Calu3 (cell line): ENCODE results near the gene CREBBP. TPM values are rescaled to one million over a fixed set of nuclear protein-coding genes. Genes with fewer than 3 reads are reported as not detected.

ENCODE experiments used
- BruUV-seq: library from RNA; stranded (reverse); fragments of 400-500 nt; replicated peaks from 2 replicates; lab custom pipeline; 2021; lab: Mats Ljungman, UMichigan
- CTCF ChIA-PET: fragments of 300-600 bp; sonication (Branson Sonifier 250); formaldehyde crosslinking; loops from one replicate; lab custom pipeline; 2022; ENCODE audit warnings: antibody characterized with exemption; lab: Charles Lee
- DNase-seq: peaks from one replicate; pipeline ENCODE4 v3.0.0; 2022
- H3K27ac Mint-ChIP-seq: one replicate; pipeline ENCODE4 v1.8.0; 2022; ENCODE audit warnings: mixed read lengths; ENCODE audit not compliant: unreplicated experiment
- H3K27me3 Mint-ChIP-seq: one replicate; pipeline ENCODE4 v1.8.0; 2022; ENCODE audit warnings: mixed read lengths; ENCODE audit not compliant: unreplicated experiment
- H3K36me3 Mint-ChIP-seq: one replicate; pipeline ENCODE4 v1.8.0; 2022; ENCODE audit warnings: mild to moderate bottlenecking, moderate library complexity, mixed read lengths; ENCODE audit not compliant: insufficient read depth, unreplicated experiment
- H3K4me1 Mint-ChIP-seq: one replicate; pipeline ENCODE4 v1.8.0; 2022; ENCODE audit warnings: mild to moderate bottlenecking, low read depth, mixed read lengths; ENCODE audit not compliant: unreplicated experiment
- H3K4me3 Mint-ChIP-seq: one replicate; pipeline ENCODE4 v1.8.0; 2022; ENCODE audit warnings: mild to moderate bottlenecking, low read depth, moderate library complexity, mixed read lengths; ENCODE audit not compliant: unreplicated experiment
- H3K9me3 Mint-ChIP-seq: one replicate; pipeline ENCODE4 v1.8.0; 2022; ENCODE audit warnings: low read depth, mixed read lengths; ENCODE audit not compliant: unreplicated experiment
- CTCF ChIP-seq: fragments of 200-600 bp; IDR thresholded peaks from one replicate; pipeline ENCODE4 v1.8.0; 2022; ENCODE audit warnings: antibody characterized with exemption; ENCODE audit not compliant: unreplicated experiment
- intact Hi-C: fragments of 100-400 bp; cut with micrococcal nuclease; formaldehyde crosslinking; loops from one replicate; pipeline ENCODE4 v1.10.0; 2022; ENCODE audit not compliant: unreplicated experiment
- total RNA-seq: library from RNA; stranded (reverse); gene quantifications from 2 replicates; pipeline ENCODE4 v1.2.3, GENCODE V29; 2022

Gene CREBBP
- total RNA-seq, 1 experiment from 2014 or later, result 91.0 TPM

- Mint-ChIP-seq H3K4me3 (no peak overlapping the region), H3K9me3 (no peaks in the 10 kb centered on the region), H3K36me3 (peaks cover 30% of the 10 kb centered on the region), H3K4me1 (peaks cover 34% of the 10 kb centered on the region), H3K27me3 (no peaks in the 10 kb centered on the region), H3K27ac (no peak overlapping the region)
- no peak for TF ChIP-seq CTCF
- no peak for DNase-seq
- no TSS peak for BruUV-seq
- intact Hi-C loops, result loop anchor here (5.0 to 10.0 kb wide), 2 partner anchors 61 to 183 kb away; no protein-coding TSS in a partner anchor
- CTCF ChIA-PET, result interaction anchor here (0.6 kb wide), 2 partner anchors 27 to 30 kb away, joined by 4 to 5 read pairs; no protein-coding TSS in a partner anchor
Measured at GRCh38 chr16:3694051-3694450, 186.5 kb downstream of the CREBBP start.

DNA sequence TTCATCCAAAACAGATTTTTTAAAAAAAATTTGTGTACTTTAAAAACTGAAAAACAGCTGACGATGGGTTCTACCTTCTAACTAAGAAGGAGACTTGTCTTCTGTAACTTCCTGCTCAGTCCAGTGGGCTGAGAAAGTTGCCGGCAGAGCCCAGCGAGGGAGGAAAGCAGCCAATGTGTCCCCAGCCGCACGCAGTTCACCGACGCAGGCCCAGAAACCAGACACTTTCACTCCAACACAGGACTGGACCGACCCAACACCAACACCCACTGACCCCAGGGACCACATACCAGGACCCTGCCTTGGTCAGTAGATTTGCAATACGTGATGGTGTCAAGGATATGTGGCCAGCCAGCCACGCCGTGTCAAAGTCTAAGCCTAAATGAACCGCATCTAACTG is 188.8 kb downstream of the CREBBP start:
- Mint-ChIP-seq H3K27ac (no peak overlapping the region), H3K4me3 (no peak overlapping the region), H3K36me3 (peaks cover 48% of the 10 kb centered on the region), H3K27me3 (no peaks in the 10 kb centered on the region), H3K4me1 (peaks cover 32% of the 10 kb centered on the region), H3K9me3 (no peaks in the 10 kb centered on the region)
- BruUV-seq, result no TSS peak
- intact Hi-C loops, result loop anchor here (5.0 to 10.0 kb wide), 2 partner anchors 63 to 186 kb away; no protein-coding TSS in a partner anchor
- no peak for TF ChIP-seq CTCF
- CTCF ChIA-PET, result interaction anchor here (0.7 kb wide), 1 partner anchor 49 kb away, joined by 3 read pairs; no protein-coding TSS in a partner anchor
- no peak for DNase-seq

- intact Hi-C loops, result loop anchor here (5.0 to 10.0 kb wide), 2 partner anchors 64 to 186 kb away; no protein-coding TSS in a partner anchor
- Mint-ChIP-seq H3K4me3 (no peak overlapping the region), H3K27ac (no peak overlapping the region), H3K9me3 (no peaks in the 10 kb centered on the region), H3K36me3 (peaks cover 54% of the 10 kb centered on the region), H3K4me1 (peaks cover 26% of the 10 kb centered on the region), H3K27me3 (no peaks in the 10 kb centered on the region)
- no TSS peak for BruUV-seq
- TF ChIP-seq CTCF, result no peak
- no peak for DNase-seq
- CTCF ChIA-PET, result interaction anchor here (0.7 kb wide), 1 partner anchor 48 kb away, joined by 3 read pairs; no protein-coding TSS in a partner anchor
Measured at GRCh38 chr16:3690980-3691720, 189.4 kb downstream of the CREBBP start.

- Mint-ChIP-seq H3K4me3 (no peak overlapping the region), H3K27ac (no peak overlapping the region), H3K9me3 (no peaks in the 10 kb centered on the region), H3K36me3 (peaks cover 51% of the 10 kb centered on the region), H3K4me1 (peaks cover 19% of the 10 kb centered on the region), H3K27me3 (no peaks in the 10 kb centered on the region)
- peak; percentile 94 for TF ChIP-seq CTCF
- intact Hi-C loops, result loop anchor here (5.0 to 10.0 kb wide), 2 partner anchors 64 to 187 kb away; no protein-coding TSS in a partner anchor
- CTCF ChIA-PET, result interaction anchor here (0.5 kb wide), 1 partner anchor 88 kb away, joined by 3 read pairs; no protein-coding TSS in a partner anchor
- BruUV-seq, result no TSS peak
- DNase-seq, result peak; percentile 92
Measured at GRCh38 chr16:3690470-3690928, 190.0 kb downstream of the CREBBP start.
